WTC11 (cell line): Measurements from ENCODE around the gene RAB7A.
"Not testable (repeated sequence)": the region's sequence is repeated elsewhere in the genome, so short reads cannot be mapped to it uniquely, and the experiment has no call there.

Experiments
- ESRRA ChIP-seq: sonication (generic); formaldehyde crosslinking; IDR thresholded peaks from 2 replicates; pipeline ENCODE4 v1.8.1; 2022; ENCODE audit warnings: mild to moderate bottlenecking, missing genetic modification reagents, borderline replicate concordance
- ETV6 ChIP-seq: sonication (generic); formaldehyde crosslinking; IDR thresholded peaks from 2 replicates; pipeline ENCODE4 v1.8.1; 2022; ENCODE audit warnings: mild to moderate bottlenecking, missing genetic modification reagents
- JUN ChIP-seq: sonication (generic); formaldehyde crosslinking; IDR thresholded peaks from 2 replicates; pipeline ENCODE4 v1.8.0; 2023; ENCODE audit warnings: mild to moderate bottlenecking, missing genetic modification reagents
- KAT7 ChIP-seq: sonication (generic); formaldehyde crosslinking; IDR thresholded peaks from 2 replicates; pipeline ENCODE4 v1.8.1; 2023; ENCODE audit warnings: missing genetic modification reagents, mild to moderate bottlenecking, borderline replicate concordance
- NR3C1 ChIP-seq: sonication (generic); formaldehyde crosslinking; conservative IDR thresholded peaks from 2 replicates; pipeline ENCODE4 v1.8.1; 2023; ENCODE audit warnings: low read depth, mild to moderate bottlenecking, missing genetic modification reagents
- SP1 ChIP-seq: sonication (generic); formaldehyde crosslinking; conservative IDR thresholded peaks from 2 replicates; pipeline ENCODE4 v1.8.1; 2022; ENCODE audit warnings: missing genetic modification reagents
- ZNF138 ChIP-seq: sonication (generic); formaldehyde crosslinking; conservative IDR thresholded peaks from 2 replicates; pipeline ENCODE4 v1.8.1; 2022; ENCODE audit warnings: mild to moderate bottlenecking, moderate library complexity, missing genetic modification reagents
- ZNF263 ChIP-seq: sonication (generic); formaldehyde crosslinking; IDR thresholded peaks from 2 replicates; pipeline ENCODE4 v1.8.1; 2022; ENCODE audit warnings: low read depth, mild to moderate bottlenecking, moderate library complexity, missing genetic modification reagents
- TF ChIP-seq, protein P1 (sequence below): sonication (generic); formaldehyde crosslinking; IDR thresholded peaks from 2 replicates; pipeline ENCODE4 v1.8.0; 2022; ENCODE audit warnings: mild to moderate bottlenecking, missing genetic modification reagents
- TF ChIP-seq, protein P2 (sequence below): fragments of 200-600 bp; IDR thresholded peaks from 2 replicates; pipeline ENCODE4 v1.8.0; 2022; ENCODE audit warnings: antibody characterized with exemption
- TF ChIP-seq, protein P3 (sequence below): sonication (generic); formaldehyde crosslinking; IDR thresholded peaks from 2 replicates; pipeline ENCODE4 v1.8.0; 2022; ENCODE audit warnings: mild to moderate bottlenecking, missing genetic modification reagents
- TF ChIP-seq, protein P4 (sequence below): sonication (generic); formaldehyde crosslinking; IDR thresholded peaks from 2 replicates; pipeline ENCODE4 v1.8.1; 2022; ENCODE audit warnings: mild to moderate bottlenecking, missing genetic modification reagents, moderate library complexity, borderline replicate concordance
- TF ChIP-seq, protein P5 (sequence below): sonication (generic); formaldehyde crosslinking; IDR thresholded peaks from 2 replicates; pipeline ENCODE4 v1.8.1; 2023; ENCODE audit warnings: mild to moderate bottlenecking, missing genetic modification reagents

DNA sequence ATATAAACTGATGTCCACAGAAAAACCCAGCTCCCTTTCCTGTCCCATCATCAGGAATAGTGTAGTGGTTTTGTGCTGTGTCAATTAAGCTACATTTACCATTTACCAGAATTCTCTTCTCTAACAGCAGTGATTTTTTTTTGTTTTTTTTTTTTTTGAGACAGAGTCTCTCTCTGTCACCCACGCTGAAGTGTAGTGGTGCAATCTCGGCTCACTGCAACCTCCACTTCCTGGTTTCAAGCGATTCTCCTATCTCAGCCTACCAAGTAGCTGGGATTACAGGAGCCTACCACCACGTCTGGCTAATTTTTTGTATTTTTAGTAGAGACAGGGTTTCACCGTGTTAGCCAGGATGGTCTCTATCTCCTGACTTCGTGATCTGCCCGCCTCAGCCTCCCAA lies 7.1 kb upstream of the RAB7A start:
- TF ChIP-seq, protein P1, sequence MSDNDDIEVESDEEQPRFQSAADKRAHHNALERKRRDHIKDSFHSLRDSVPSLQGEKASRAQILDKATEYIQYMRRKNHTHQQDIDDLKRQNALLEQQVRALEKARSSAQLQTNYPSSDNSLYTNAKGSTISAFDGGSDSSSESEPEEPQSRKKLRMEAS (CRISPR knock-in tag), result not testable (repeated sequence)
- TF ChIP-seq, protein P2, sequence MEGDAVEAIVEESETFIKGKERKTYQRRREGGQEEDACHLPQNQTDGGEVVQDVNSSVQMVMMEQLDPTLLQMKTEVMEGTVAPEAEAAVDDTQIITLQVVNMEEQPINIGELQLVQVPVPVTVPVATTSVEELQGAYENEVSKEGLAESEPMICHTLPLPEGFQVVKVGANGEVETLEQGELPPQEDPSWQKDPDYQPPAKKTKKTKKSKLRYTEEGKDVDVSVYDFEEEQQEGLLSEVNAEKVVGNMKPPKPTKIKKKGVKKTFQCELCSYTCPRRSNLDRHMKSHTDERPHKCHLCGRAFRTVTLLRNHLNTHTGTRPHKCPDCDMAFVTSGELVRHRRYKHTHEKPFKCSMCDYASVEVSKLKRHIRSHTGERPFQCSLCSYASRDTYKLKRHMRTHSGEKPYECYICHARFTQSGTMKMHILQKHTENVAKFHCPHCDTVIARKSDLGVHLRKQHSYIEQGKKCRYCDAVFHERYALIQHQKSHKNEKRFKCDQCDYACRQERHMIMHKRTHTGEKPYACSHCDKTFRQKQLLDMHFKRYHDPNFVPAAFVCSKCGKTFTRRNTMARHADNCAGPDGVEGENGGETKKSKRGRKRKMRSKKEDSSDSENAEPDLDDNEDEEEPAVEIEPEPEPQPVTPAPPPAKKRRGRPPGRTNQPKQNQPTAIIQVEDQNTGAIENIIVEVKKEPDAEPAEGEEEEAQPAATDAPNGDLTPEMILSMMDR, result not testable (repeated sequence)
- TF ChIP-seq ETV6; ZNF263 (CRISPR knock-in tag); SP1 (CRISPR knock-in tag); ZNF138 (CRISPR knock-in tag); JUN; KAT7 (CRISPR knock-in tag); ESRRA (CRISPR knock-in tag); NR3C1: not testable (repeated sequence)
- TF ChIP-seq, protein P3, sequence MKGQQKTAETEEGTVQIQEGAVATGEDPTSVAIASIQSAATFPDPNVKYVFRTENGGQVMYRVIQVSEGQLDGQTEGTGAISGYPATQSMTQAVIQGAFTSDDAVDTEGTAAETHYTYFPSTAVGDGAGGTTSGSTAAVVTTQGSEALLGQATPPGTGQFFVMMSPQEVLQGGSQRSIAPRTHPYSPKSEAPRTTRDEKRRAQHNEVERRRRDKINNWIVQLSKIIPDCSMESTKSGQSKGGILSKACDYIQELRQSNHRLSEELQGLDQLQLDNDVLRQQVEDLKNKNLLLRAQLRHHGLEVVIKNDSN (CRISPR knock-in tag), result not testable (repeated sequence)
- TF ChIP-seq, protein P4, sequence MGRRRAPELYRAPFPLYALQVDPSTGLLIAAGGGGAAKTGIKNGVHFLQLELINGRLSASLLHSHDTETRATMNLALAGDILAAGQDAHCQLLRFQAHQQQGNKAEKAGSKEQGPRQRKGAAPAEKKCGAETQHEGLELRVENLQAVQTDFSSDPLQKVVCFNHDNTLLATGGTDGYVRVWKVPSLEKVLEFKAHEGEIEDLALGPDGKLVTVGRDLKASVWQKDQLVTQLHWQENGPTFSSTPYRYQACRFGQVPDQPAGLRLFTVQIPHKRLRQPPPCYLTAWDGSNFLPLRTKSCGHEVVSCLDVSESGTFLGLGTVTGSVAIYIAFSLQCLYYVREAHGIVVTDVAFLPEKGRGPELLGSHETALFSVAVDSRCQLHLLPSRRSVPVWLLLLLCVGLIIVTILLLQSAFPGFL (CRISPR knock-in tag), result not testable (repeated sequence)
- TF ChIP-seq, protein P5, sequence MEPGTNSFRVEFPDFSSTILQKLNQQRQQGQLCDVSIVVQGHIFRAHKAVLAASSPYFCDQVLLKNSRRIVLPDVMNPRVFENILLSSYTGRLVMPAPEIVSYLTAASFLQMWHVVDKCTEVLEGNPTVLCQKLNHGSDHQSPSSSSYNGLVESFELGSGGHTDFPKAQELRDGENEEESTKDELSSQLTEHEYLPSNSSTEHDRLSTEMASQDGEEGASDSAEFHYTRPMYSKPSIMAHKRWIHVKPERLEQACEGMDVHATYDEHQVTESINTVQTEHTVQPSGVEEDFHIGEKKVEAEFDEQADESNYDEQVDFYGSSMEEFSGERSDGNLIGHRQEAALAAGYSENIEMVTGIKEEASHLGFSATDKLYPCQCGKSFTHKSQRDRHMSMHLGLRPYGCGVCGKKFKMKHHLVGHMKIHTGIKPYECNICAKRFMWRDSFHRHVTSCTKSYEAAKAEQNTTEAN (CRISPR knock-in tag), result not testable (repeated sequence)
